PC-9 (cell line): ENCODE measurements around the gene LRP10.

Source experiments
- CTCF ChIP-seq: fragments of 200-600 bp; sonication (generic); conservative IDR thresholded peaks from 2 replicates; pipeline ENCODE4 v1.6.1; 2017; ENCODE audit warnings: mixed run types, antibody characterized with exemption, mild to moderate bottlenecking, moderate library complexity
- EZH2 ChIP-seq: fragments of 200-600 bp; sonication (generic); IDR thresholded peaks from 2 replicates; pipeline ENCODE4 v1.8.0; 2017; ENCODE audit warnings: antibody characterized with exemption, low read depth

GRCh38 chr14:22887260-22887989 lies 15.9 kb downstream of the LRP10 start:
- TF ChIP-seq CTCF (no peak), EZH2 (no peak)
